PC-3 (cell line): ENCODE results near the gene SLC5A10. TPM values are rescaled to one million over a fixed set of nuclear protein-coding genes. Genes with fewer than 3 reads are reported as not detected.

Source experiments
- ATAC-seq: fragments of 200-7000 bp; cut with Tn5 transposase; 2 replicates; pipeline ENCODE4 v1.9.1; 2020; ENCODE audit warnings: mild to moderate bottlenecking, moderate library complexity
- BruUV-seq: library from RNA; stranded (reverse); fragments of 400-500 nt; replicated peaks from 2 replicates; lab custom pipeline; 2021; lab: Mats Ljungman, UMichigan
- CTCF ChIA-PET: fragments of 300-600 bp; sonication (Branson Sonifier 250); formaldehyde crosslinking; loops from one replicate; lab custom pipeline; 2022; ENCODE audit warnings: antibody characterized with exemption; lab: Charles Lee
- POLR2A ChIA-PET: fragments of 300-600 bp; sonication (Branson Sonifier 250); formaldehyde crosslinking; loops from one replicate; lab custom pipeline; 2022; ENCODE audit warnings: antibody characterized with exemption; ENCODE audit not compliant: unreplicated experiment; lab: Charles Lee
- DNase-seq: peaks from one replicate; pipeline ENCODE4 v3.0.0-alpha.2; 2015
- H2AFZ ChIP-seq: fragments of 300-600 bp; sonication (generic); 2 replicates; pipeline ENCODE4 v1.6.0; 2016; ENCODE audit warnings: antibody characterized with exemption, low read length
- H3F3A ChIP-seq: fragments of 300-600 bp; sonication (generic); one replicate; pipeline ENCODE4 v1.6.0; 2017; ENCODE audit warnings: antibody characterized with exemption, low read length, control low read depth, mild to moderate bottlenecking; ENCODE audit not compliant: unreplicated experiment
- H3K27ac ChIP-seq: fragments of 300-600 bp; sonication (generic); 2 replicates; pipeline ENCODE4 v1.5.1; 2016; ENCODE audit warnings: mild to moderate bottlenecking, low read length
- H3K27me3 ChIP-seq: fragments of 300-600 bp; sonication (generic); 2 replicates; pipeline ENCODE4 v1.6.1; 2016; ENCODE audit warnings: low read length, mixed read lengths
- H3K36me3 ChIP-seq: fragments of 300-600 bp; sonication (generic); 2 replicates; pipeline ENCODE4 v1.6.1; 2016; ENCODE audit warnings: low read depth, mixed run types, low read length, mixed read lengths
- H3K4me1 ChIP-seq: fragments of 300-600 bp; sonication (generic); 2 replicates; pipeline ENCODE4 v1.5.1; 2016; ENCODE audit warnings: low read length; ENCODE audit not compliant: insufficient read depth
- H3K4me2 ChIP-seq: fragments of 300-600 bp; sonication (generic); 2 replicates; pipeline ENCODE4 v1.6.0; 2016; ENCODE audit warnings: low read length
- H3K4me3 ChIP-seq: fragments of 300-600 bp; sonication (generic); 2 replicates; pipeline ENCODE4 v1.5.1; 2016; ENCODE audit warnings: mild to moderate bottlenecking, low read length, mixed read lengths
- H3K79me2 ChIP-seq: fragments of 300-600 bp; sonication (generic); 2 replicates; pipeline ENCODE4 v1.6.1; 2017; ENCODE audit warnings: low read length, mixed read lengths
- H3K9ac ChIP-seq: fragments of 300-600 bp; sonication (generic); 2 replicates; pipeline ENCODE4 v1.6.0; 2016; ENCODE audit warnings: mild to moderate bottlenecking, low read length
- H3K9me2 ChIP-seq: fragments of 300-600 bp; sonication (generic); replicated peaks from 2 replicates; pipeline ENCODE4 v1.6.1; 2016; ENCODE audit warnings: mixed run types, low read length, mixed read lengths
- H3K9me3 ChIP-seq: fragments of 300-600 bp; sonication (generic); 2 replicates; pipeline ENCODE4 v1.6.1; 2016; ENCODE audit warnings: low read length, mixed read lengths
- H4K20me1 ChIP-seq: fragments of 300-600 bp; sonication (generic); 2 replicates; pipeline ENCODE4 v1.6.1; 2016; ENCODE audit warnings: low read length, mixed read lengths
- EZH2 ChIP-seq: fragments of 300-600 bp; sonication (generic); IDR thresholded peaks from one replicate; pipeline ENCODE4 v1.6.1; 2017; ENCODE audit warnings: antibody characterized with exemption, mild to moderate bottlenecking, low read length; ENCODE audit not compliant: unreplicated experiment
- EZH2phosphoT487 ChIP-seq: fragments of 300-600 bp; sonication (generic); IDR thresholded peaks from 2 replicates; pipeline ENCODE4 v1.6.1; 2018; ENCODE audit warnings: mild to moderate bottlenecking, antibody characterized with exemption, low read length, borderline replicate concordance
- intact Hi-C: fragments of 100-400 bp; cut with micrococcal nuclease; formaldehyde crosslinking; loops from 2 replicates; pipeline ENCODE4 v1.9.0; 2023
- total RNA-seq: library from RNA; depleted of rRNA; stranded (reverse); fragments of >200 nt; gene quantifications from 2 replicates; pipeline ENCODE4 v1.2.3, GENCODE V29; 2014
- TF ChIP-seq, protein P1 (sequence below): fragments of 300-600 bp; sonication (generic); conservative IDR thresholded peaks from 2 replicates; pipeline ENCODE4 v1.5.1; 2017; ENCODE audit warnings: antibody characterized with exemption, low read depth, mild to moderate bottlenecking, low read length

SLC5A10 gene
- total RNA-seq, 1 experiment from 2014 or later, result not detected

DNA sequence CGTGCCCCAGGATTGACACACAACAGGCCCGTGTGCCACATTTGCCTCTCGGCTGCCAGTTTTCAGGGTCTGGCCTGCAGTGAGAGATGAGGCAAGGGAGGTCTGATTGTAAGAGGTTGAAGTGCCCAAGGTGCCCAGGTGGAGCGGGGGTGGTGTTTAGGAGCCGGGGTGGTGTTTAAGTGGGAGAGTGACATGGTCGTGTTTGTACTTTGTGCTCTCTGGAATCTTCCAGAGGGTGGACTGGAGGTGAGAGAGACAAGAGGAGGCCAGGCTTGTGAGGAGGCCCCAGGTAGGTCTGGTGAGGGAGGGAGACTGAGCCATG, 10.5 kb downstream of the SLC5A10 start:
- Histone ChIP-seq H3K27me3 (no peaks in the 10 kb centered on the region), H3K9me2 (no peaks in the 10 kb centered on the region), H3F3A (no peaks in the 10 kb centered on the region), H3K4me3 (no peak overlapping the region), H4K20me1 (no peaks in the 10 kb centered on the region), H3K27ac (no peak overlapping the region), H3K79me2 (no peaks in the 10 kb centered on the region), H3K9me3 (no peaks in the 10 kb centered on the region), H3K36me3 (no peaks in the 10 kb centered on the region), H2AFZ (no peak overlapping the region), H3K4me2 (no peak overlapping the region), H3K9ac (no peak overlapping the region), H3K4me1 (peaks cover 2% of the 10 kb centered on the region)
- intact Hi-C loops, result no loop called here
- ATAC-seq (no peak), DNase-seq (no peak)
- ChIA-PET POLR2A (no interaction called here), CTCF (no interaction called here)
- no TSS peak for BruUV-seq
- TF ChIP-seq EZH2phosphoT487, result no peak
- TF ChIP-seq, protein P1, sequence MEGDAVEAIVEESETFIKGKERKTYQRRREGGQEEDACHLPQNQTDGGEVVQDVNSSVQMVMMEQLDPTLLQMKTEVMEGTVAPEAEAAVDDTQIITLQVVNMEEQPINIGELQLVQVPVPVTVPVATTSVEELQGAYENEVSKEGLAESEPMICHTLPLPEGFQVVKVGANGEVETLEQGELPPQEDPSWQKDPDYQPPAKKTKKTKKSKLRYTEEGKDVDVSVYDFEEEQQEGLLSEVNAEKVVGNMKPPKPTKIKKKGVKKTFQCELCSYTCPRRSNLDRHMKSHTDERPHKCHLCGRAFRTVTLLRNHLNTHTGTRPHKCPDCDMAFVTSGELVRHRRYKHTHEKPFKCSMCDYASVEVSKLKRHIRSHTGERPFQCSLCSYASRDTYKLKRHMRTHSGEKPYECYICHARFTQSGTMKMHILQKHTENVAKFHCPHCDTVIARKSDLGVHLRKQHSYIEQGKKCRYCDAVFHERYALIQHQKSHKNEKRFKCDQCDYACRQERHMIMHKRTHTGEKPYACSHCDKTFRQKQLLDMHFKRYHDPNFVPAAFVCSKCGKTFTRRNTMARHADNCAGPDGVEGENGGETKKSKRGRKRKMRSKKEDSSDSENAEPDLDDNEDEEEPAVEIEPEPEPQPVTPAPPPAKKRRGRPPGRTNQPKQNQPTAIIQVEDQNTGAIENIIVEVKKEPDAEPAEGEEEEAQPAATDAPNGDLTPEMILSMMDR, result no peak
- no peak for TF ChIP-seq EZH2

DNA sequence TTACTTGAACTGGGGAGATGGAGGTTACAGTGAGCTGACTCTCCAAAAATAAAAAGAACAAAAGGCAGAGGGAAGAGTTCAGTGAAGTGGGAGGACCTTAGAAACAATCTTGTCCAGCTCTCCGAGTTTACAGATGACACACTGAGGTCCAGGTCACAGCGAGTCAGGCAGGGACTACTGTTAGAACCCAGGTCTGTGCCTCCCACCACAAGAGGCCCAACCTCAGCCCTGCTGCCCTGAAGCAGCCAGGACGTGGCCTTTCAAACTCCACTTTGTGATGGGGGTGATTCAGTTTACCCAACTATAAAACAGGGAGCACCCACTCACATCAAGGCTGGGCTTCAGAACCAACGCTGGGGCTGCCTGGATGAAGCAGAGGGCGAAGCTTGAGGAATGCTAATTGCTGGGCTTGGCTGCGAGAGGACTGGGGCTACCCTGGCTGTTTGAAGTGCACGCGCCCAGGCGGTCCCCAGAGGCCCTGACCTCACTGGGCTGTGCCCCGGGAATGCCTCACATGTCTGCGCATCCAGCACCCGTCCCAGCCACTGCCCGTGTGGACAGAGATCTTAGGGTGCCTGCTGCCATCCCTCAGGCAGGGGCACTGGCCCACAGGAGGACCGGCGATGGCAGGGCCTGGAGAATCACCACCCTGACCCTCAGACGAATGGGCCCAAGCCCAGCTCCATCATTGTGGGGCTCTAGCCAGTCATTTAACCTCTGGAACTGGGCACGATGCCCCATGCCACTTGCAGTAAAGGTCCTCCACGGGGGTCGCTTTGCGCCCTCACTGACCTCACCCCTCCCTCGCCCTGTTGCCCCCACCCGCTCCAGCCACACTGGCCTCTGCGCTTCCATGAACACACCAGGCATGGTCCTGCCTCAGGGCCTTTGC, 11.4 kb downstream of the SLC5A10 start:
- intact Hi-C loops, result no loop called here
- H3K9ac ChIP-seq, result no peak overlapping the region
- no peaks in the 10 kb centered on the region for H3K27me3 ChIP-seq
- H2AFZ ChIP-seq, result no peak overlapping the region
- H3K79me2 ChIP-seq, result no peaks in the 10 kb centered on the region
- no peak for TF ChIP-seq EZH2phosphoT487
- TF ChIP-seq EZH2, result no peak
- TF ChIP-seq, protein P1, result no peak
- H3K36me3 ChIP-seq, result no peaks in the 10 kb centered on the region
- no peaks in the 10 kb centered on the region for H3F3A ChIP-seq
- no peak overlapping the region for H3K4me3 ChIP-seq
- no peaks in the 10 kb centered on the region for H4K20me1 ChIP-seq
- H3K27ac ChIP-seq, result no peak overlapping the region
- ATAC-seq (no peak), DNase-seq (no peak)
- no peaks in the 10 kb centered on the region for H3K9me3 ChIP-seq
- peaks cover 11% of the 10 kb centered on the region for H3K4me1 ChIP-seq
- H3K9me2 ChIP-seq, result no peaks in the 10 kb centered on the region
- no TSS peak for BruUV-seq
- CTCF ChIA-PET, result no interaction called here
- no peak overlapping the region for H3K4me2 ChIP-seq
- POLR2A ChIA-PET, result no interaction called here

DNA sequence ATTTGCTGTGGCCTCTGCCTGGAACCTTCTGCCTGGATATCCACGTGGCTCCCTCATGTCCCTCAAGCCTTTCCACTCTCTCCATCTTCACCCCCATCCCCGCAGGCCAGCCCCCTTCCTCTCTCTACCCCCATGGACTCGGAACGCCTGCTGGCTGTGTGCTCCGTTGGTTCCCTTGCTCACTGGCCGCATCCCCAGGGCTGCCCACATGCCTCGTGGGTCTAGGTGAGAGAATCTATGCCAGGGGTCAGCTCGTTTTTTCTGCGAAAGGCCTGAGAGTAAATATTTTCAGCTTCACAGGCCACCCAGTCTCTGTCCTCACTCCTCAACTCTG, 12.0 kb downstream of the SLC5A10 start:
- no peak overlapping the region for H2AFZ ChIP-seq
- intact Hi-C loops, result no loop called here
- no peaks in the 10 kb centered on the region for H3K9me3 ChIP-seq
- peaks cover 17% of the 10 kb centered on the region for H3K4me1 ChIP-seq
- no peaks in the 10 kb centered on the region for H3K36me3 ChIP-seq
- no peaks in the 10 kb centered on the region for H4K20me1 ChIP-seq
- ATAC-seq (no peak), DNase-seq (no peak)
- H3K27ac ChIP-seq, result no peak overlapping the region
- ChIA-PET CTCF (no interaction called here), POLR2A (no interaction called here)
- no peak for TF ChIP-seq EZH2phosphoT487
- TF ChIP-seq EZH2, result no peak
- TF ChIP-seq, protein P1, result no peak
- H3K9ac ChIP-seq, result no peak overlapping the region
- H3K9me2 ChIP-seq, result no peaks in the 10 kb centered on the region
- H3K4me2 ChIP-seq, result no peak overlapping the region
- no peaks in the 10 kb centered on the region for H3K79me2 ChIP-seq
- BruUV-seq, result no TSS peak
- H3K27me3 ChIP-seq, result no peaks in the 10 kb centered on the region
- H3F3A ChIP-seq, result no peaks in the 10 kb centered on the region
- no peak overlapping the region for H3K4me3 ChIP-seq
